ENCODE data around the gene CKM. TPM values are rescaled to one million over a fixed set of nuclear protein-coding genes. Genes with fewer than 3 reads are reported as not detected.

The CKM gene
- total RNA-seq, 2 experiments from 2014 or later = not detected

- Histone ChIP-seq H3K9me3 (ENCODE audit: control insufficient read depth in 1 of 2, insufficient read depth in 1 of 2, low read length in 2 of 2) (peaks cover 0 to 6% of the 10 kb centered on the region in 2 experiments), H3K27me3 (ENCODE audit: control insufficient read depth in 1 of 2, insufficient read depth in 2 of 2, low read length in 2 of 2) (no peaks in the 10 kb centered on the region), H3K4me1 (ENCODE audit: insufficient read depth, low read length) (no peaks in the 10 kb centered on the region), H3K36me3 (ENCODE audit: insufficient read depth, low read length) (peaks cover 40% of the 10 kb centered on the region), H3K4me3 (ENCODE audit: low read length) (no peak overlapping the region), H3K27ac (ENCODE audit: low read depth in 1 of 2, low read length in 2 of 2) (no peak overlapping the region)
- H3K27ac Mint-ChIP-seq = no peak overlapping the region
- H3K27me3 Mint-ChIP-seq = no peaks in the 10 kb centered on the region
- ChIA-PET POLR2A (no interaction called here), CTCF (no interaction called here)
- H3K36me3 Mint-ChIP-seq (ENCODE audit: low read depth) = peaks cover 75% of the 10 kb centered on the region
- H3K9me3 Mint-ChIP-seq = no peaks in the 10 kb centered on the region
- no peak overlapping the region for H3K4me3 Mint-ChIP-seq
- ATAC-seq (ENCODE audit: poor library complexity) = no peak
- DNase-seq = no peak
- intact Hi-C loops (cut with DNase I, micrococcal nuclease) = no loop called here
- no peaks in the 10 kb centered on the region for H3K4me1 Mint-ChIP-seq (ENCODE audit: low read depth)
- no peak for TF ChIP-seq CTCF (IDR thresholded peaks at IDR 0.05)
Observed at GRCh38 chr19:45291834-45292233, 30.8 kb downstream of the CKM start.

- intact Hi-C loops (cut with DNase I, micrococcal nuclease) = no loop called here
- H3K36me3 ChIP-seq (ENCODE audit: insufficient read depth, low read length) = peaks cover 35% of the 10 kb centered on the region
Observed at GRCh38 chr19:45290381-45290931, 32.2 kb downstream of the CKM start.

GRCh38 chr19:45283443-45284033 is 39.1 kb downstream of the CKM start:
- Mint-ChIP-seq H3K36me3 (ENCODE audit: low read depth) (peaks cover 52% of the 10 kb centered on the region), H3K27ac (no peak overlapping the region), H3K4me1 (ENCODE audit: low read depth) (no peaks in the 10 kb centered on the region), H3K27me3 (no peaks in the 10 kb centered on the region), H3K9me3 (no peaks in the 10 kb centered on the region), H3K4me3 (no peak overlapping the region)
- H3K4me1 ChIP-seq (ENCODE audit: insufficient read depth, low read length) = no peaks in the 10 kb centered on the region
- TF ChIP-seq CTCF (IDR thresholded peaks at IDR 0.05) = no peak
- no peak overlapping the region for H3K4me3 ChIP-seq (ENCODE audit: low read length)
- ChIA-PET POLR2A (no interaction called here), CTCF (no interaction called here)
- no peak overlapping the region for H3K27ac ChIP-seq (ENCODE audit: low read depth in 1 of 2, low read length in 2 of 2)
- H3K36me3 ChIP-seq (ENCODE audit: insufficient read depth, low read length) = peaks cover 38% of the 10 kb centered on the region
- H3K27me3 ChIP-seq (ENCODE audit: control insufficient read depth in 1 of 2, insufficient read depth in 2 of 2, low read length in 2 of 2) = no peaks in the 10 kb centered on the region
- intact Hi-C loops (cut with DNase I, micrococcal nuclease) = no loop called here
- peaks cover 0 to 3% of the 10 kb centered on the region in 2 experiments for H3K9me3 ChIP-seq (ENCODE audit: control insufficient read depth in 1 of 2, insufficient read depth in 1 of 2, low read length in 2 of 2)
- no peak for ATAC-seq (ENCODE audit: poor library complexity)
- peak in 2 of 14 experiments; percentile 12 to 35 for DNase-seq

More at GRCh38 chr19:45290381-45290931, 32.2 kb downstream of the CKM start:
- no peak for TF ChIP-seq CTCF (IDR thresholded peaks at IDR 0.05)
- no peaks in the 10 kb centered on the region for H3K4me1 Mint-ChIP-seq (ENCODE audit: low read depth)
- DNase-seq = no peak
- Histone ChIP-seq H3K27ac (ENCODE audit: low read depth in 1 of 2, low read length in 2 of 2) (no peak overlapping the region), H3K4me1 (ENCODE audit: insufficient read depth, low read length) (no peaks in the 10 kb centered on the region), H3K4me3 (ENCODE audit: low read length) (no peak overlapping the region), H3K27me3 (ENCODE audit: control insufficient read depth in 1 of 2, insufficient read depth in 2 of 2, low read length in 2 of 2) (no peaks in the 10 kb centered on the region), H3K9me3 (ENCODE audit: control insufficient read depth in 1 of 2, insufficient read depth in 1 of 2, low read length in 2 of 2) (peaks cover 0 to 6% of the 10 kb centered on the region in 2 experiments)
- no peaks in the 10 kb centered on the region for H3K27me3 Mint-ChIP-seq
- peaks cover 75% of the 10 kb centered on the region for H3K36me3 Mint-ChIP-seq (ENCODE audit: low read depth)
- H3K4me3 Mint-ChIP-seq = no peak overlapping the region
- POLR2A ChIA-PET = no interaction called here
- no peak overlapping the region for H3K27ac Mint-ChIP-seq
- no peaks in the 10 kb centered on the region for H3K9me3 Mint-ChIP-seq
- CTCF ChIA-PET = no interaction called here
- no peak for ATAC-seq (ENCODE audit: poor library complexity)

All from CD4-positive, alpha-beta T cell (primary cell).